Fibroblast of the aortic adventitia (primary cell): ENCODE results near the gene ACP5. TPM values are rescaled to one million over a fixed set of nuclear protein-coding genes. Genes with fewer than 3 reads are reported as not detected.

ENCODE experiments used
- DNase-seq: peaks from one replicate; pipeline ENCODE4 v3.0.0-alpha.2; 2010; ENCODE audit warnings: low read depth
- H3K4me3 ChIP-seq: 2 replicates; pipeline ENCODE4 v1.5.1; 2011; ENCODE audit warnings: low read depth, mild to moderate bottlenecking, control low read depth, low read length, moderate library complexity
- total RNA-seq: library from RNA; depleted of rRNA; stranded (reverse); fragments of >200 nt; gene quantifications from 2 replicates; pipeline ENCODE4 v1.2.3, GENCODE V29; 2012; ENCODE audit warnings: low replicate concordance
- TF ChIP-seq, protein P1 (sequence below): IDR thresholded peaks from 2 replicates; pipeline ENCODE4 v1.5.1; 2011; ENCODE audit warnings: mild to moderate bottlenecking, low read length, control low read depth, inconsistent platforms; ENCODE audit not compliant: insufficient read depth

The ACP5 gene
- total RNA-seq, 1 donor: 0.09 TPM

DNA sequence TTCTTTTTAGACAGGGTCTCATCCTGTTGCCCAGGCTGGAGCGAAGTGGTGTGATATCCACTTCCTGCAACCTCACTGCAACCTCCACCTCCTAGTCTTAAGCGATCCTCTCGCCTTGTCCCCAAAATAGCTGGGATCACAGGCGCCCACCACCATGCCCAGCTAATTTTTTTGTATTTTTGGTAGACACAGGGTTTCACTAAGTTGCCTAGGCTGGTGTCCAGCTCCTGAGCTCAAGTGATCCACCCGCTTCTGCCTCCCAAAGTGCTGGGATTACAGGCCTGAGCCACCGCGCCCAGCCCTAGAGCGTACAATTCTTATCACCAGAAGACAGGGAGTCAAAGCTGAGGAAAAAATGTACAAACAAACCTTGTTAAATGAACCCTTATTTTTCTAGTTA lies 13.9 kb downstream of the ACP5 start:
- DNase-seq: no peak
- TF ChIP-seq, protein P1, sequence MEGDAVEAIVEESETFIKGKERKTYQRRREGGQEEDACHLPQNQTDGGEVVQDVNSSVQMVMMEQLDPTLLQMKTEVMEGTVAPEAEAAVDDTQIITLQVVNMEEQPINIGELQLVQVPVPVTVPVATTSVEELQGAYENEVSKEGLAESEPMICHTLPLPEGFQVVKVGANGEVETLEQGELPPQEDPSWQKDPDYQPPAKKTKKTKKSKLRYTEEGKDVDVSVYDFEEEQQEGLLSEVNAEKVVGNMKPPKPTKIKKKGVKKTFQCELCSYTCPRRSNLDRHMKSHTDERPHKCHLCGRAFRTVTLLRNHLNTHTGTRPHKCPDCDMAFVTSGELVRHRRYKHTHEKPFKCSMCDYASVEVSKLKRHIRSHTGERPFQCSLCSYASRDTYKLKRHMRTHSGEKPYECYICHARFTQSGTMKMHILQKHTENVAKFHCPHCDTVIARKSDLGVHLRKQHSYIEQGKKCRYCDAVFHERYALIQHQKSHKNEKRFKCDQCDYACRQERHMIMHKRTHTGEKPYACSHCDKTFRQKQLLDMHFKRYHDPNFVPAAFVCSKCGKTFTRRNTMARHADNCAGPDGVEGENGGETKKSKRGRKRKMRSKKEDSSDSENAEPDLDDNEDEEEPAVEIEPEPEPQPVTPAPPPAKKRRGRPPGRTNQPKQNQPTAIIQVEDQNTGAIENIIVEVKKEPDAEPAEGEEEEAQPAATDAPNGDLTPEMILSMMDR: no peak
- no peak overlapping the region for H3K4me3 ChIP-seq

DNA sequence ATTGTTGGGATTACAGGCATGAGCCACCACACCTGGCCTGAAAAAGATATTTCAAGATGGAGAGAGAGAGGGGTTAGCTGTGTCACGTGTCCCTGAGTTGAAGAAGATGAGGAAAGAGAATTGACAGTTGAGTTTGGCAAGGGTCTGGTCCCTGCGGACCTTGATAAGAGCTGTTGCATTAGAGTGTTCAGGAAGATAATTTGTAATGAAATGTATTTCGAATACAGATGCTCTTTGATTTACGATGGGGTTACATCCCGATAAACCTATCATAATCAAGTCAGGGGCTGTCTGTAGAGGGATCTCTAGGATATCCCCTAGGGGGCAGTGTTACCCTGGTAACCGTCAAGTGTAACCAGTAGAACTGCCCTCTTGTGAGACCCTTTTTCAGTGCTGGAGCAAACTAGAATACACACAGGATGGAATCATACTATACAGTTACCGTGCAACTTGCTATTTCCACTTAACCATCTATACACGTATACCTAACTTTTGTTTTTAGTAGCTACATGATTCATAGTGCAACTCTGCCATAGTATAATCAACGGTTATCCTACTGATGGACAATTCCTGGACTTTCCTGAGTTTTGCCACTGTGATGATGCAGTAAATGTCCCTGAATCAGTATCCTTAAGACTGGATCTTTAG lies 16.9 kb downstream of the ACP5 start:
- TF ChIP-seq, protein P1: peak; percentile 61
- H3K4me3 ChIP-seq: no peak overlapping the region
- peak; percentile 79 for DNase-seq

DNA sequence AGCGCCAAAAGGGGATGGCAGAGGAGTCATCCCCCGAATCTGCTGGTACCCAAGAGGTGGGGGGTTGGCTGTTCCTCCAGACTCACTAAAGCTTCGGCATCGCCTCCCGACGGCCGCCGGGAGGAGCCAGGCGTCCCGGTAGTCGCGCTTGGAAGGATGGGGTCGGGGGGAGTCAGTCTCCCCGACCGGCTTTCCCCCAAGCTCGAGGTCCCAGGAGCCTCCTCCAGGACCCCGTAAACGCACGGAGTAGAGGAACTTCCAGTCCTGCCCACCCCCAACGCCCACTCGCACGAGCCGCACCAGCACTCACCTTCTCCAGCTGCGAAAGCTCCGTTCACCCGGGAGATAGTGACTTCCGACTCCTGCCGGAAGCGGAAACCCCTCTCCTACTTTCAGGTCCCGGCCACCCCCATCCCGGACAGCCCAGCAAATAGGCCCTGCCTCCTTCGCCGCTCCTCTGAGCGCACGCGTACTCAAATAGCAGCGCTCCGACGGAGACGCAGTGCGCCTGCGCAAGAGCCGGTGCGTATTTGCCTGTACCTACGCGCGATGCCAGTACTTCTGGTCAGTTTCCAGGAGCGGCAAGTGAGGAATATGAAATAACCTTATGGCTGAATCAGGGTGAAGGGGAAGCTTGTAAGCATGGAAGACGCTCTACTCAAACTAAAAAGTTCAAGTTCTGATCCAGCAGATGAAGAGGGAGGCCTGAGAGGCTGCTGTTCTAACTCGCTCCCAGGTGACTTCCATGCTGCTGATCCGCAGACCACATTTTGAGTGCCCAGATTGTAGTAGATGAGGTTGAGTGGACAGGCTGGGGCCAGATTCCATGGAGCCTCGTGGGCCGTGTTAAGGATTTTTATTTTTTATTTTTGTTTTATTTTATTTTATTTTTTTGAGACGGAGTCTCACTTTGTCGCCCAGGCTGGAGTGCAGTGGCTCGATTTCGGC lies 18.3 kb downstream of the ACP5 start, which contains the start of gene ELOF1:
TSS of gene ELOF1 (minus strand) at position 350 of the 948 bp plus-strand sequence. CDS start 4,883 bp downstream, outside the sequence.
- TF ChIP-seq, protein P1: peak; percentile 35
- DNase-seq: peak; percentile 98
- H3K4me3 ChIP-seq: peak within 1 kb of the TSS; percentile 97

DNA sequence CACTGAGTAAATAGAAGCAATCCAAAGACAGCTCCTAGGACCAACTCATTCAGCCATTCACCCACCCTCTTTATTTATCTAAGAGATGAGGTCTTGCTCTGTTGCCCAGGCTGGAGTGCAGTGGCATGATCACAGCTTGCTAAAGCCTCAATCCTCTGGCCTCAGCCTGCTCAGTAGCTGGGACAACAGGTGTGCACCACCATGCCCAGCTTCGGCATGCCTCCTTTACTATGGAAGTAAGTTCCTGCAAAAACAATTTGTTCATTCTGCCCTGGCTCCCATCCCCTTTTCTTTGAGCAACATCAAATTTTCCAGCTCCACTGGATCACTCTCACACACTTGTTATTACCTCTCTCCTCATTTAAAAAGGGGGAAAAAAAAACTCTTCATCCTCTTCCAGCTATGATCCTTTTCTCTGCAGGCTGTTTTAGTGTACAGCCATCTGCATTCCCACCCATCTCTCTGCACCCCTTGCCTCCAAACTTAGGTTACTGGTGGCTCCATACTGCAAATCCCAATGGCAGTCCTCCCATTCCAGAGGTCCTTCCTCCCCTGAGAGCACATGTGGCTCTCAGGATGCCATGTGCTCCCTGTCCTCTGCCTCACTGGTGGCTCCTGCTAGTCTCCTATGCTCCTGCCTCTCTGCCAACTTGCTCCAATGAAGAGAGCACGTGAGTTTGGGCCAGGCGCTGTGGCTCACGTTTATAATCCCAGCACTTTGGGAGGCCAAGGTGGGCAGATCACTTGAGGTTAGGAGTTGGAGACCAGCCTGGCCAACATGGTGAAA lies 20.6 kb downstream of the ACP5 start:
- DNase-seq: no peak
- TF ChIP-seq, protein P1: no peak
- H3K4me3 ChIP-seq: no peak overlapping the region

DNA sequence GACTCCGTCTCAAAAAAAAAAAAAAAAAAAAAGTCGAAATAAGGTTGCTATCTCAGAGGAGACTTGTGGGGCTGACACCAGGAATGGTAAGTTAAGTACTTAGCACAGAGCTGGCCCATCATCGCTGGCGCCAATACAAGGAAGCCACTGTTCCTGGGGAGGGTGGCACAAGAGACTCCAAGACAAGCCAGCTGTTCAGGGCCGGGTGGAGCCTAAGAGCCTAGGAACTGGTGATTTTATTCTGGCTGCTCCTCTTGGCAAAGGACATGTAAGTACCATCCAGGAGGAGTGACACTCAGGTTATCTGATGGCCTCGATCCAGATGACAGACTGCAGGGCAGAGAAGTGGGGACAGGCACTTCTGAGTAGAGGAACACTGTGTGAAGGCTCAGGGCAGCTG lies 22.2 kb downstream of the ACP5 start:
- no peak overlapping the region for H3K4me3 ChIP-seq
- TF ChIP-seq, protein P1: no peak
- no peak for DNase-seq

DNA sequence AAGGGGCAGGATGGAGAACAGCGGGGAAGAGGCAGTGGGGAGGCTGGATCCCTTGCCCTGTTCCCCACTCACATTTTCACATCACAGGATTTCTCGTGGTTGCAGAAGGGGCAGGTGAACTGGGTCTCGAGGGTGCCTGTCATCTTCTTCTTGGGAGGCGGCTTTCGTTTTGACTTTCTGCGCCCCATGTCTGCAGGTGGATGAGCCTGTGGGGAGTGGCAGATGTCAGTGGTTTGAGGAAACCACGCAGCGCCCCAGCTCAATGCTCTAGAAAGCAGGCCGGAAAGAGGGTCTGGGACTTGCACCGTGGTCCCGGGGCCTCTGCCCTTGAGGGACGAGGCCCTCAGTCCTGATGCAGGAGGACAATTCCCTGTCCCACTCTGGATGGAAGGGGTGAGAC lies 23.3 kb downstream of the ACP5 start:
- DNase-seq: no peak
- TF ChIP-seq, protein P1: no peak
- no peak overlapping the region for H3K4me3 ChIP-seq
